Stimulated activated CD8-positive, alpha-beta memory T cell treated with anti-CD3 and anti-CD28 coated beads, Interleukin-4, amount 100 ng/mL, for 4 hours (primary cell): Measurements from ENCODE around the gene KIF26A.

Experiments
- DNase-seq, 2 donors: peaks; one replicate each; pipeline ENCODE4 v3.0.0-alpha.2; 2020; ENCODE audit warnings: low read depth in 2 of 2, low spot score in 1 of 2

Gene KIF26A

GRCh38 chr14:104175041-104175440 is 36.7 kb downstream of the KIF26A start:
- no peak for DNase-seq

GRCh38 chr14:104175811-104176210 is 37.4 kb downstream of the KIF26A start:
- no peak for DNase-seq

GRCh38 chr14:104176611-104177010 is 38.2 kb downstream of the KIF26A start:
- DNase-seq: no peak

- no peak for DNase-seq
Observed at GRCh38 chr14:104177411-104177810, 39.0 kb downstream of the KIF26A start.

GRCh38 chr14:104178279-104178678 is 39.9 kb downstream of the KIF26A start:
- no peak for DNase-seq

- DNase-seq: no peak
Observed at GRCh38 chr14:104179126-104179525, 40.7 kb downstream of the KIF26A start.

- no peak for DNase-seq
Observed at GRCh38 chr14:104179564-104180129, 41.3 kb downstream of the KIF26A start.

GRCh38 chr14:104180561-104181165 is 42.3 kb downstream of the KIF26A start:
- DNase-seq: no peak

GRCh38 chr14:104181761-104182530 is 43.6 kb downstream of the KIF26A start:
- DNase-seq: no peak

- DNase-seq: no peak
Observed at GRCh38 chr14:104182857-104183425, 44.6 kb downstream of the KIF26A start.

GRCh38 chr14:104183796-104184195 is 45.4 kb downstream of the KIF26A start:
- no peak for DNase-seq

GRCh38 chr14:104184506-104184905 is 46.1 kb downstream of the KIF26A start:
- DNase-seq: no peak

- DNase-seq: no peak
Observed at GRCh38 chr14:104184911-104185499, 46.6 kb downstream of the KIF26A start.

GRCh38 chr14:104185916-104186495 is 47.6 kb downstream of the KIF26A start:
- DNase-seq: no peak

- DNase-seq: no peak
Observed at GRCh38 chr14:104186575-104186974, 48.2 kb downstream of the KIF26A start.

GRCh38 chr14:104187121-104187889 is 48.9 kb downstream of the KIF26A start:
- no peak for DNase-seq

- DNase-seq: no peak
Observed at GRCh38 chr14:104187931-104188726, 49.7 kb downstream of the KIF26A start.

GRCh38 chr14:104188727-104189400 is 50.5 kb downstream of the KIF26A start:
- DNase-seq: no peak

- no peak for DNase-seq
Observed at GRCh38 chr14:104189629-104190335, 51.4 kb downstream of the KIF26A start.
